T-helper 9 cell (primary cell): ENCODE data around the gene UCN2.
"Not testable (repeated sequence)": the region's sequence is repeated elsewhere in the genome, so short reads cannot be mapped to it uniquely, and the experiment has no call there.

Experiments used
- DNase-seq: peaks from one replicate; pipeline ENCODE4 v3.0.0-alpha.2; 2020

UCN2 gene

DNA sequence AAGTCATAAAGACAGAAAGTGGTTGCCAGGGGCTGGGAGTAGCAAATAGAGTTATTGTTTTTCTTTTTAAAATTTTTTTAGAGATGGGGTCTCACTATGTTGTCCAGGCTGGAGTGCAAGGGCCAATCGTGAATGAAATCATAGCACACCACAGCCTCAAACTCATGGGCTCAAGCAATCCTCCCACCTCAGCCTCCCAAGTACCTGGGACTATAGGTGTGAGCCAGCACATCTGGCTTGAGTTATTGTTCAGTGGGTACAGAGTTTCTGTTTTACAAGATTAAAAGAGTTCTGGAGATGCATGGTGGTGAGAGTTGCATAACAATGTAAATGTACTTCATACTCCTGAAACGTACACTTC lies 30.6 kb downstream of the UCN2 start:
- DNase-seq: no peak

DNA sequence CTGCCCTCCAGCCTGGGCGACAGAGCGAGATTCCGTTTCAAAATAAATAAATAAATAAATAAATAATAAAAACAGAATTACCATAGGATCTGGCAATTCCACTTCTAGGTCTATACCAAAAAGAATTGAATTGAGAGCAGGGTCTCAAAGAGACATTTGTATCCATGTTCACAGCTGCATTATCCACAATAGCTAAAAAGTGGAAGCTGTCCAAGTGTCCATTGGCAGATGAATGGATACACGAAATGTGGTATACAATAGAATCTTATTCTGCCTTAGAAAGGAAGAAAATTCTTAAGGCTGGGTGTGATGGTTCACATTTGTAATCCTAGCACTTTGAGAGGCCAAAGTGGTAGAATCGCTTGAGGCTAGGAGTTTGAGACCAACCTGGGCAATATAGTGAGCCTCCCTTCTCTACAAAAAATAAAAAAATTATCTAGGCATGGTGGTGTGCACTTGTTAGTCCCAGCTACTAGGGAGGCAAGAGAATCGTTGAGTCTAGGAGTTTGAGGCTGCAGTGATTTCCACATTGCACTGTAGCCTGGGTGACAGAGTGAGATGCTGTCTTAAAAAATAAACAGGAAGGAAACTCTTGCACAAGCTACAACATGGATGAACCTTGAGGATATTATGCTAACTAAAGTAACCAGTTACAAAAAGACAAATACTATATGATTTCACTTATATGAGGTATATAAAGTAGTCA lies 31.2 kb downstream of the UCN2 start:
- DNase-seq: no peak

DNA sequence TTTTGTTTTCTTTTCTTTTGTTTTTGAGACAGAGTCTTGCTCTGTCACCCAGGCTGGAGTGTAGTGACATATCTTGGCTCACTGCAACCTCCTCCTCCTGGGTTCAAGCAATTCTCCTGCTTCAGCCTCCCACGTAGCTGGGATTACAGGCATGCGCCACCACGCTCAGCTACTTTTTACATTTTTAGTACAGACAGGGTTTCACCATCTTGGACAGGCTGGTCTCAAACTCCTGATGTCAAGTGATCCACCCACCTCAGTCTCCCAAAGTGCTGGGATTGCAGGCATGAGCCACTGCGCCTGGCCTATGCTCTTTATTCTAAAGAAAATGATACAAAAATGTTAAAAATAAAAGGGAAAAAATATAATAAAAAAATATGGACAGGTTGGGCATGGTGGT lies 32.9 kb downstream of the UCN2 start:
- DNase-seq: not testable (repeated sequence)

DNA sequence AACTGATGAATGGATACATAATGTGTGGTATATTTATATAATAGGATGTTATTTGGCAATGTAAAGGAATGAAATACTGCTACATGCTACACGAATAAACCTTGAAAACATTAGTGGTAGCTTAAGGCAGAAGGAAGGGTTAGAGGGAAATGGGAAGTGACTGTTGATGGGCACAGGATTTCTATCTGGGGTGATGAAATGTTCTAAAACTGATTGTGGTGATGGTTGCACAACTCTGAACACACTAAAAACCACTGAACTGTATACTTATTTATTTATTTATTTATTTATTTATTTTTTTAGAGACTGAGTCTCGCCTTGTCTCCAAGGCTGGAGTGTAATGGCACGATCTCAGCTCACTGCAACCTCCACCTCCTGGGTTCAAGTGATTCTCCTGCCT lies 34.8 kb downstream of the UCN2 start:
- DNase-seq: no peak

DNA sequence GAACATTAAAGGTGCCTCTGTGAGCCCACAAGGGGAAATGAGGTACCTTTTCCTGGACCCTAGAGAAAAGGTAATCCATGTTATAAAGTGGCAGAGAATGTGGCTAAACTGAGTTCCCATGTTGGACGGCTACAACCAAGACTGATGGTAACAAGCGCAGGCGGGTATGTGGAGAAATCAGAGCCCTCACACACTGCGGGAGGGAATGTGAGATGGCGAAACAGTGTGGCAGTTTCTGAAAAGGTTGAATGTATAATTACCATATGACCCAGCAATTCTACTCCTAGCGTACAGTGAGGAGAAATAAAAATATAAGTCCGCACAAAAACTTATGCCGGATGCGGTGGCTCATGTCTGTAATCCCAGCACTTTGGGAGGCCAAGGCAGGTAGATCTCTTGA lies 35.5 kb downstream of the UCN2 start:
- no peak for DNase-seq

DNA sequence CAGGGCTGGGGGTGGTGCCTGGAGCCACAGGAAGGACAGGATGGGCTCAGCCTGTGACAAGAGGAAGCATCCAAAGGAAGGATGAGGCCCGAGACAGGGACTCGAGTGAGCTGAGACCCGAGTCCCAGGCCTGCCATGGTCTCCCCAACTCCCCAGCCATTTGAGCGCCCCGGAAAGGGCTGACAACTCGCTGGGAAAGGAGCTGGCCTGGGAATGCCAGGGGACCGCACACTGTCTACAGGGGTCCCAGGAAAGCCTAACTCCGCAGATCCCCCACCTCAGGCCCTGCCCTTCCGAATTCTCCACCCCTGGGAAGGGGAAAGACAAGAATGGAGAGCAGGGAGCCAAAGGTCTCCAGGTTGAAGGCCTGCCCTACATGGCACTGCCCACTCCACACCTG lies 38.6 kb downstream of the UCN2 start:
- DNase-seq: no peak

DNA sequence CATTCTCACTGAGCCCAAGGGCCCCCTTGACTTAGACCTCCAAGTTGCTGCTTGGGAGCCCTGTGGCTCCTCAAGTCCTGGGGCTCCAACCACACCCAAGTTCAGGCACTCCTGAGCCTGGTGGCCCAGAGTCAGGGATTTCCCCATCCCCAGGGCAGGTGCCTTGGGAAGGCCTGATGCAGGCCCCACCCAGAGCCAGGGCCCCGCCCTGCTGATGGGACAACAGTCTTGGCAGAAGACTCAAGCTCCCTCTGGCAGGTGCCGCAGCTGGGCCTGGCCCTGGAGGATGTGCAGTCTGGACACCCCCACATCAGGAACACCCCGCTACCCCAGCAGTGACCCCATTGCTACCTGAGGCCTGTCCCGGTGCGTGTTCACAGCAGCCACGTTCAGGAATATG lies 41.9 kb downstream of the UCN2 start:
- no peak for DNase-seq

DNA sequence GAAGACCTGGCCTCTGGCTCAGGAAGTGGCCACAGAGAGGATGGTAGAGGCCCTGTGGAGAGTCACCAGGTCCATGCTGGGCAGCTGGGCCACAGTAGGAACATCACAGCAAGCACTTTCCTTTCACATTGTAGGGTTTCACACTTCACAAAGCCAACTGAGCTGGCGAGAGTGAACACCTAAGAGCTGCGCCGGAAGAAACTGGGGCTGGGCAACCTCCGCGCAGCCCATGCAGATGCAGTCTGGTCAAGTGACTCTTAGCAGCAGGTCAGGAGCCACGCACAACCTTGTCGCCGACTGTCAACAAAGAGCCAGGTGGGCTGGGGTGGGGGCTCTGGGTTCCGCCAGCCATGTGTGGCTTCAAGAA lies 44.3 kb downstream of the UCN2 start:
- DNase-seq: no peak

DNA sequence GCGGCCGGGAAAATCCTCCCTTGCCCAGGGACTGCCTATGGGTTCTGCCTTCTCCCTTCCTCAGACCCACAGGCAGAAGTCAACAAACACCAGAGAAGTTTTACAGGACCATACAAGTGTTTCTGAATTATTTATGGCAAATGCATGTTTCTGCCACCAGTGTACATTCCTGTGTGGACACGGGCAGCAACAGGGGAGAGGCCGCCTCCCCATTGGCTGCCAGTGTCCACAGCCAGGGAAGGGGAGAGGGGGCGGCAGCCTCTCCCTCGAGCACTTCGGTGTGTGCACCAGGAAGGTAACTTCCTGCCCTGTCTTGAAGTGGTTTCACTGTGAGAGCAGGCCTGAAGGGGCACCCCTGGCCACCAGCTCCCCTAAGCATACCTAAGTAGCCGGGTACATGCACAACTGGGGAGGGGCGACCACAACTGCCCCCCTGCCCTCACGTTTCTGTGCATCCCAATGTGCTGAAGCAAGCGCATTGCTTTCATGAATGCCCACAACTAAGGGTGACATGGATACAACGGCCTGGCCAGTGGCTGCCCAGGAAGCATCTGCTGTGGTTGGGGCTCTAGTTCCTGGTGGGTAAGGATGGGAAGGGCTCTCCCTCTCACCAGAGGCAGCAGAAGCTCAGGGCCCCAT lies 44.8 kb downstream of the UCN2 start:
- DNase-seq: no peak

DNA sequence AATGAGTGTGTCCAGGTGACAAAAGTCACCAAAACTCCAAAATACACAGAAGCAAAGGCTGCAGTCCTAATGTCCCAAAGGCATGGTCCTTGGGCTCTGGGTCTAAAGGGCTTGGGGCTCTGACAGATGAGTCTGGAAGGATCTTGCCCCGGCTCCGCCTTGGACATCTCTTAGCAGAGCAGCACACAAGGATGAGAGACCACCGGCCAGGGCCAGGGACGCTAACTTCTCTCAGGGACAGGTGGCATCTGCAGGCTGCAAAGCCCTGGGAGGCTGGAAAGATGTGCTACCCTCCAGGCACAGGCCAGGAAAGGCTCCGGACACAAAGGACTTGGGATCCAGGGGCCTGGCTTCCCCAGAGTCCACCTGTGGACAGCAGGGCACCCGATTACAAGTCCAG lies 45.5 kb downstream of the UCN2 start:
- no peak for DNase-seq

DNA sequence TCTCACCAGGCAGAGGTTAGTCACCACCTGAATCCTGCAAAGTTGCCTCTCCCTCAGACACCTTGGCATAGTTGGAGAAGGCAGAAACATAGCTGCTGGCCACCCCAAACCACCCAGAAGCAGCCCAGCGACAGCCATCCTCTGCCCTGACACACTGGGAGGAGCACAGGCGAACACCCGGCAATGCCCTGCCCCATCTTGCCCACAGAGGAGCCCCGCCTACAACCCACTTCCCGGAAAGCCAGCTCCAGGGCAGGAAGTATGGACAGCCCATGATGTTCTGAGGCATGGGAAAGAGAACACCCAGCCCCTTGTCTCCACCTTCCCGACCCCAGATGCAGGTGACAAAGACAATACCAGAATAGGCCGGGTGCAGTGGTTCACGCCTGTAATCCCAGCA lies 47.0 kb downstream of the UCN2 start:
- no peak for DNase-seq

DNA sequence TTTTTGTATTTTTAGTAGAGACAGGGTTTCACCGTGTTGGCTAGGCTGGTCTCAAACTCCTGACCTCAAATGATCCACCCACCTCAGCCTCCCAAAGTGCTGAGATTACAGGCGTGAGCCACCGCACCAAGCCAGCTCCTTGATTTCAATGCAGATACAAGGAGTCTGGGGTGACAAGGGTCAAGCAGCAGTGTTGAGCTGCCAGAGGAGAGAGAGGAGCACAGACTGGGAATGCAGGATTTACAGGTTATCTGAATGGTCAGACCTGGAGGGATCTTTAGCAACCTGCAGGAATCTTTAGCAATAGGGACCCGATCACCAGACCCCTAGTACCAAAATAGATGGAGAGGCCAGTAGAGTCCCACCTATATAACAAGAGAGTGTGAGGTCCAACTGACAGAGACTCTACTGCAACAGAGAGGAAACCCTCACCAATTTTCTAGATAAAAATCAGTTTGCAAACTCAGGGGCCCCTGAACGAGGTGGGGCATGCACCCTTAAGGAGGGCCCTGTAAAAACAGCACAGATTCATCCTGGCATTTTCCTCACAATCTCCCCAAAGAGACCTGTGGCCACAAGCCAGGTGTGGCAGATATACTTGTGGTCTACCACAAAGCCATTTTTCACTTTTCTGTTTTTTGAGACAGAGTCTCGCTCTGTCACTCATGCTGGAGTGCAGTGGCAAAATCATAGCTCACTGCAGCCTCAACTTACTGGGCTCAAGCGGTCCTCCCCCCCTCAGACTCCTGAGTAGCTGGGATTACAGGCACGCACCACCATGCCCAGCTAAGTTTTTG lies 49.0 kb downstream of the UCN2 start:
- no peak for DNase-seq
